Peyer's patch (tissue), 4 donors: ENCODE measurements around the gene EGFL7.

Experiments
- CTCF ChIP-seq, 6 experiments: fragments of 450-650 bp in 4 of 6; fragments of 200-600 bp in 2 of 6; sonication (generic) in 1 of 6; IDR thresholded peaks; one replicate each; pipeline ENCODE4 v1.5.1; 2017 to 2019; ENCODE audit warnings: antibody characterized with exemption in 6 of 6, mild to moderate bottlenecking in 3 of 6, moderate library complexity in 1 of 6
- POLR2A ChIP-seq, 2 donors: fragments of 450-650 bp; IDR thresholded peaks; one replicate each; pipeline ENCODE4 v1.5.1; 2017; ENCODE audit warnings: antibody characterized with exemption in 2 of 2, mild to moderate bottlenecking in 2 of 2, moderate library complexity in 2 of 2

GRCh38 chr9:136670576-136671253, 8.0 kb downstream of the EGFL7 start:
- TF ChIP-seq CTCF (IDR thresholded peaks at IDR 0.05) (no peak), POLR2A (IDR thresholded peaks at IDR 0.05) (no peak)
